GM19463 (cell line): ENCODE measurements around the gene KIZ.
"Not testable (repeated sequence)": the region's sequence is repeated elsewhere in the genome, so short reads cannot be mapped to it uniquely, and the experiment has no call there.

ENCODE experiments used
- ATAC-seq: cut with Tn5 transposase; IDR thresholded peaks from one replicate; pipeline ENCODE4 v1.9.1; 2021; ENCODE audit warnings: mild to moderate bottlenecking, moderate library complexity; ENCODE audit not compliant: unreplicated experiment

KIZ gene

GRCh38 chr20:21136015-21136732, 10.3 kb downstream of the KIZ start:
- no peak for ATAC-seq

GRCh38 chr20:21137078-21137477, 11.2 kb downstream of the KIZ start:
- no peak for ATAC-seq

GRCh38 chr20:21139881-21140566, 14.1 kb downstream of the KIZ start:
- ATAC-seq: no peak

- ATAC-seq: no peak
Observed at GRCh38 chr20:21141825-21142224, 15.9 kb downstream of the KIZ start.

- ATAC-seq: no peak
Observed at GRCh38 chr20:21143194-21143890, 17.5 kb downstream of the KIZ start.

GRCh38 chr20:21145424-21145823, 19.5 kb downstream of the KIZ start:
- no peak for ATAC-seq

GRCh38 chr20:21146215-21146614, 20.3 kb downstream of the KIZ start:
- no peak for ATAC-seq

- ATAC-seq: no peak
Observed at GRCh38 chr20:21147593-21147992, 21.7 kb downstream of the KIZ start.

- no peak for ATAC-seq
Observed at GRCh38 chr20:21149344-21149743, 23.5 kb downstream of the KIZ start.

- no peak for ATAC-seq
Observed at GRCh38 chr20:21151791-21152190, 25.9 kb downstream of the KIZ start.

- ATAC-seq: no peak
Observed at GRCh38 chr20:21154692-21155091, 28.8 kb downstream of the KIZ start.

GRCh38 chr20:21155268-21155667, 29.4 kb downstream of the KIZ start:
- ATAC-seq: no peak

- no peak for ATAC-seq
Observed at GRCh38 chr20:21156266-21156665, 30.4 kb downstream of the KIZ start.

- ATAC-seq: no peak
Observed at GRCh38 chr20:21157006-21157405, 31.1 kb downstream of the KIZ start.

- ATAC-seq: no peak
Observed at GRCh38 chr20:21159658-21160380, 33.9 kb downstream of the KIZ start.

GRCh38 chr20:21161926-21162325, 36.0 kb downstream of the KIZ start:
- ATAC-seq: no peak

GRCh38 chr20:21162631-21163030, 36.7 kb downstream of the KIZ start:
- no peak for ATAC-seq

GRCh38 chr20:21166801-21167200, 40.9 kb downstream of the KIZ start:
- no peak for ATAC-seq

- ATAC-seq: no peak
Observed at GRCh38 chr20:21167261-21167660, 41.4 kb downstream of the KIZ start.

GRCh38 chr20:21168061-21168460, 42.2 kb downstream of the KIZ start:
- ATAC-seq: not testable (repeated sequence)

- no peak for ATAC-seq
Observed at GRCh38 chr20:21172626-21173025, 46.7 kb downstream of the KIZ start.
